DND-41 (cell line): Measurements from ENCODE around the gene FBP2.
"Not testable (repeated sequence)": the region's sequence is repeated elsewhere in the genome, so short reads cannot be mapped to it uniquely, and the experiment has no call there.

Experiments used
- ATAC-seq: fragments of 200-7000 bp; cut with Tn5 transposase; 3 replicates; pipeline ENCODE4 v1.9.1; 2021; ENCODE audit warnings: low read depth; ENCODE audit not compliant: insufficient read depth
- DNase-seq: peaks from one replicate; pipeline ENCODE4 v3.0.0-alpha.2; 2020
- H2AFZ ChIP-seq: 2 replicates; pipeline ENCODE4 v1.6.0; 2012; ENCODE audit warnings: low read depth, low read length
- H3K27ac ChIP-seq: 2 replicates; pipeline ENCODE4 v1.5.1; 2012; ENCODE audit warnings: low read length, inconsistent platforms
- H3K27me3 ChIP-seq: fragments of 200-600 bp; sonication (generic); 2 replicates; pipeline ENCODE4 v1.6.0; 2012; ENCODE audit warnings: low read length, mild to moderate bottlenecking, inconsistent platforms; ENCODE audit not compliant: insufficient read depth, poor library complexity
- H3K36me3 ChIP-seq: 2 replicates; pipeline ENCODE4 v1.5.1; 2012; ENCODE audit warnings: low read length, inconsistent platforms; ENCODE audit not compliant: insufficient read depth
- H3K4me1 ChIP-seq: 2 replicates; pipeline ENCODE4 v1.5.1; 2012; ENCODE audit warnings: mild to moderate bottlenecking, low read length; ENCODE audit not compliant: insufficient read depth
- H3K4me2 ChIP-seq: 2 replicates; pipeline ENCODE4 v1.6.0; 2012; ENCODE audit warnings: mild to moderate bottlenecking, moderate library complexity, low read length, inconsistent platforms; ENCODE audit not compliant: insufficient read depth
- H3K4me3 ChIP-seq, 2 experiments: fragments of 200-600 bp in 1 of 2; shearing (Covaris generic) in 1 of 2; 2 replicates each; pipeline ENCODE4 v1.5.1; 2012 to 2016; ENCODE audit warnings: inconsistent platforms in 2 of 2, low read length in 2 of 2, mild to moderate bottlenecking in 2 of 2, low read depth in 1 of 2, moderate library complexity in 1 of 2
- H3K79me2 ChIP-seq: 2 replicates; pipeline ENCODE4 v1.6.0; 2012; ENCODE audit warnings: low read length, inconsistent platforms; ENCODE audit not compliant: insufficient read depth
- H3K9ac ChIP-seq: 2 replicates; pipeline ENCODE4 v1.6.0; 2012; ENCODE audit warnings: low read depth, mild to moderate bottlenecking, inconsistent platforms, low read length, moderate library complexity
- H3K9me3 ChIP-seq: 2 replicates; pipeline ENCODE4 v1.5.1; 2012; ENCODE audit warnings: low read length, moderate library complexity, mild to moderate bottlenecking, inconsistent platforms; ENCODE audit not compliant: insufficient read depth, severe bottlenecking
- H4K20me1 ChIP-seq: 2 replicates; pipeline ENCODE4 v1.6.0; 2012; ENCODE audit warnings: low read length; ENCODE audit not compliant: insufficient read depth
- EZH2 ChIP-seq: IDR thresholded peaks from 3 replicates; pipeline ENCODE4 v1.6.1; 2012; ENCODE audit warnings: borderline replicate concordance, low read depth, mild to moderate bottlenecking, moderate library complexity, low read length, inconsistent platforms; ENCODE audit not compliant: severe bottlenecking
- TF ChIP-seq, protein P1 (sequence below): IDR thresholded peaks from 2 replicates; pipeline ENCODE4 v1.5.1; 2012; ENCODE audit warnings: borderline replicate concordance, low read length, moderate library complexity, mild to moderate bottlenecking; ENCODE audit not compliant: poor library complexity, severe bottlenecking; ENCODE audit errors: extremely low read depth

FBP2 gene

DNA sequence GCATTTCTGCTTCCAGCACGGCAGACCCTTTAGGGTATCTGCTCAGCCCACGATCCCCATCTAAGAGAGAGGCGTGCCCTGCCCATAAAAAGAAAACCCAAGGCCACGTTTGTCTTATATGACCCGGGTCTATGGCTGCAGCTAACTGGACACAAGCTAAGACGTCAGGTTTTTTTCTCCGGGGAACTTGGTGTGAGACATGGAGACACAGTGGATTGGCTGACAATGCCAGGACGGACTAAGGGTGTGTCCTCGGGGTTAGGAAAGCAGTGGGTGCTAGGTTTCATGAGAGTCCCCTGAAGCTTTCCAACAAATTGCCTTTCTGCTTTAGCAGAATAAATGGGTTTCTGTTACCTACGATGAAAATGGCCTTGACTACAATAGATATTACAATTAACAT is 7.1 kb upstream of the FBP2 start:
- no peak for TF ChIP-seq EZH2
- TF ChIP-seq, protein P1, sequence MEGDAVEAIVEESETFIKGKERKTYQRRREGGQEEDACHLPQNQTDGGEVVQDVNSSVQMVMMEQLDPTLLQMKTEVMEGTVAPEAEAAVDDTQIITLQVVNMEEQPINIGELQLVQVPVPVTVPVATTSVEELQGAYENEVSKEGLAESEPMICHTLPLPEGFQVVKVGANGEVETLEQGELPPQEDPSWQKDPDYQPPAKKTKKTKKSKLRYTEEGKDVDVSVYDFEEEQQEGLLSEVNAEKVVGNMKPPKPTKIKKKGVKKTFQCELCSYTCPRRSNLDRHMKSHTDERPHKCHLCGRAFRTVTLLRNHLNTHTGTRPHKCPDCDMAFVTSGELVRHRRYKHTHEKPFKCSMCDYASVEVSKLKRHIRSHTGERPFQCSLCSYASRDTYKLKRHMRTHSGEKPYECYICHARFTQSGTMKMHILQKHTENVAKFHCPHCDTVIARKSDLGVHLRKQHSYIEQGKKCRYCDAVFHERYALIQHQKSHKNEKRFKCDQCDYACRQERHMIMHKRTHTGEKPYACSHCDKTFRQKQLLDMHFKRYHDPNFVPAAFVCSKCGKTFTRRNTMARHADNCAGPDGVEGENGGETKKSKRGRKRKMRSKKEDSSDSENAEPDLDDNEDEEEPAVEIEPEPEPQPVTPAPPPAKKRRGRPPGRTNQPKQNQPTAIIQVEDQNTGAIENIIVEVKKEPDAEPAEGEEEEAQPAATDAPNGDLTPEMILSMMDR, result no peak

DNA sequence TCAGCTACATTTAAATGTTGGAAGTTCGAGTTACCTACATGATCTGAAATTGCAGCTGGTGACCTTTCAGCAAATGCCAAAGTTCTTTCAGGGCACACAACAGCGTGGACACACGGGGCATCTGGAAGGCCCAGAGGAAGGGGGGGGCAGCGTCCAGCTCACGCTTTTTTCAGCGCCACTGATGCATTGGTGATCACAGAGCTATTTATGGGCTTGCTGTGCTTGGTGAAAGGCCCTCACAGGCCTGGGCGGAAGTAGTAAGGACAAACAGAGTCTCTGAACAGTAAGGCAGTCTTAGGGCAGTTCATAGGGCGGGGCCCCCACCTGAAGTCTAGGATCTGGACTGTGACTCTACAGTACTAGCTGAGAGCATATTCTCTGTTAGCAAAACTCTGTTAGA is 6.6 kb upstream of the FBP2 start:
- no peak for DNase-seq
- TF ChIP-seq, protein P1, result no peak
- Histone ChIP-seq H3K27ac (no peak overlapping the region), H3K9me3 (no peaks in the 10 kb centered on the region), H3K9ac (no peak overlapping the region), H3K79me2 (no peaks in the 10 kb centered on the region), H3K4me1 (no peaks in the 10 kb centered on the region; the same call in 1 of the 2 replicates), H3K36me3 (no peaks in the 10 kb centered on the region), H3K27me3 (no peaks in the 10 kb centered on the region), H4K20me1 (no peaks in the 10 kb centered on the region), H3K4me3 (no peak overlapping the region), H3K4me2 (no peak overlapping the region), H2AFZ (no peak overlapping the region)
- no peak for ATAC-seq

More for the DNA sequence above, 7.1 kb upstream of the FBP2 start:
- ATAC-seq (no peak), DNase-seq (no peak)
- no peak overlapping the region for H2AFZ ChIP-seq
- H3K79me2 ChIP-seq, result no peaks in the 10 kb centered on the region
- no peaks in the 10 kb centered on the region for H3K27me3 ChIP-seq
- no peak overlapping the region for H3K4me3 ChIP-seq
- H3K36me3 ChIP-seq, result no peaks in the 10 kb centered on the region
- no peak overlapping the region for H3K27ac ChIP-seq
- H4K20me1 ChIP-seq, result no peaks in the 10 kb centered on the region
- no peak overlapping the region for H3K4me2 ChIP-seq
- H3K4me1 ChIP-seq, result no peaks in the 10 kb centered on the region; the same call in 1 of the 2 replicates
- no peak overlapping the region for H3K9ac ChIP-seq
- H3K9me3 ChIP-seq, result no peaks in the 10 kb centered on the region

- Histone ChIP-seq H4K20me1 (no peaks in the 10 kb centered on the region), H3K4me1 (no peaks in the 10 kb centered on the region; the same call in 1 of the 2 replicates), H3K27me3 (no peaks in the 10 kb centered on the region), H2AFZ (no peak overlapping the region), H3K9me3 (no peaks in the 10 kb centered on the region), H3K4me3 (no peak overlapping the region), H3K36me3 (no peaks in the 10 kb centered on the region), H3K27ac (no peak overlapping the region), H3K79me2 (no peaks in the 10 kb centered on the region), H3K4me2 (no peak overlapping the region), H3K9ac (no peak overlapping the region)
- ATAC-seq (no peak), DNase-seq (no peak)
- no peak for TF ChIP-seq EZH2
- TF ChIP-seq, protein P1, result no peak
Measured at GRCh38 chr9:94599102-94599501, 5.5 kb upstream of the FBP2 start.

- not testable (repeated sequence) for H3K9ac ChIP-seq, H3K79me2 ChIP-seq, H3K27ac ChIP-seq, H3K4me1 ChIP-seq, H4K20me1 ChIP-seq, DNase-seq, H3K4me3 ChIP-seq, H3K4me2 ChIP-seq, ATAC-seq, H3K9me3 ChIP-seq, H3K36me3 ChIP-seq, H3K27me3 ChIP-seq, H2AFZ ChIP-seq
Measured at GRCh38 chr9:94592683-94593082, 941 bp downstream of the FBP2 start.
